Activated CD8-positive, alpha-beta memory T cell treated with anti-CD3 and anti-CD28 coated beads, Interleukin-2, amount 50 U/mL, for 1 hour (primary cell): Measurements from ENCODE around the gene PRSS1.
"Not testable (repeated sequence)": the region's sequence is repeated elsewhere in the genome, so short reads cannot be mapped to it uniquely, and the experiment has no call there.

Source experiments
- DNase-seq: peaks from one replicate; pipeline ENCODE4 v3.0.0-alpha.2; 2020; ENCODE audit errors: extremely low read depth

The PRSS1 gene

GRCh38 chr7:142749218-142749993 lies at the start of gene PRSS1:
Gene PRSS1 (plus strand): TSS chr7:142749472. CDS start chr7:142749485, 13 bp downstream.
- no peak for DNase-seq

- not testable (repeated sequence) for DNase-seq
Observed at GRCh38 chr7:142700935-142701334, 48.3 kb upstream of the PRSS1 start.

- DNase-seq = no peak
Observed at GRCh38 chr7:142703655-142704305, 45.5 kb upstream of the PRSS1 start.

- DNase-seq = not testable (repeated sequence)
Observed at GRCh38 chr7:142708726-142709125, 40.5 kb upstream of the PRSS1 start.

GRCh38 chr7:142709921-142710320 lies 39.4 kb upstream of the PRSS1 start:
- DNase-seq = no peak

GRCh38 chr7:142711196-142711595 lies 38.1 kb upstream of the PRSS1 start:
- DNase-seq = no peak

GRCh38 chr7:142711746-142712616 lies 37.3 kb upstream of the PRSS1 start:
- no peak for DNase-seq

DNA sequence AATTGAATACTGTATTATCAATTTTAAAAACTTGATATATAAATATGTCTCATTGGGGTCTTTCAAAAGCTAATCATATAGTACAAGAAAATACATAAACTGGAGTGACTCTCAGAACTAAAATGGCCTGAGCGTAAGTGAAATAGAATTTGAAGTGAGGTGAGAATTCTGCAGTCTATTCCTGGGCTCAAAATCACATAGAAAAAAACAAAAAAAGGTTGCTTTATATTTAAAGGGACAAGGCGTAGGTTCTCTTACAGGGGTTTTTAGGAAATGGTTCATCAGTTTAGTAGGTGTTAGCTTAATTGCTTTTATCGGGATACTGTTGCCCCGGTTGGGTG lies 36.7 kb upstream of the PRSS1 start:
- no peak for DNase-seq

DNA sequence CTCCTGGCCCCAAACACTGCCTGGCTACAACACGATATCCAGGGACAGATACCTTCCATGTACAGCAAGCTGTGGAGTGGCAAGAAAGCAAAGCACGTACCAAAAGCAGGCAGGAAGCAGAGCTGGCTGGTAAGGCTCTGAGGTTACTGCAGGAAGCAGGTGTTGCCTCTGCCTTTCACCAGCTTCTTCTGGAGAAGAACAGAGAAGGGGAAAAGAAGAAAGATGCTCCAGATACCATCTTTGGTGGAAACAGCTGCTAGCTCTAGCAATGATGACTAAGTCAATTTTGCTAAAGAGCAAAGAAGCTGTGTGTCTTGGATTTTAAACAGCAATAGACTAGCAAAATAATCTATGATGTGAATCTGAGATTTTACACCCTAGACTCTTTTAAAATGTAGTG lies 34.9 kb upstream of the PRSS1 start:
- no peak for DNase-seq

- DNase-seq = no peak
Observed at GRCh38 chr7:142716596-142716995, 32.7 kb upstream of the PRSS1 start.

DNA sequence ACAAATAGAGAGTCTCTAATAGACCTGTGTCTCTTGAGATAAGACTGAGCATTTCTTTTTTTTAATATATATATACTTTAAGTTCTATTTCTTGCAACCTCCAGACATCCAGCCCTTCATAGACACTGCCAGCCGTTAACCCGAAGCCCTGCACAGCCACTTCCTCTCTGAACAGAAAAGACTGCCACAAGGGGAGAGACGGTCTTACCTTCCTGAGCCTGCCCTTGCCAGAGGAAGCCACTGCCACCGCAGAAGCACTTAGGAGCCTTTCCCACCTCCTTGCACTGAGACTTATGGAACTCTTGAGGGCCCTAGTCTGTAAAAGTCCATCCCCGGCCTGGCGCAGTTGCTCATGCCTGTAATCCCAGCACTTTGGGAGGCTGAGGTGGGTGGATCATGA lies 31.8 kb upstream of the PRSS1 start:
- DNase-seq = no peak

- no peak for DNase-seq
Observed at GRCh38 chr7:142718313-142718712, 31.0 kb upstream of the PRSS1 start.

DNA sequence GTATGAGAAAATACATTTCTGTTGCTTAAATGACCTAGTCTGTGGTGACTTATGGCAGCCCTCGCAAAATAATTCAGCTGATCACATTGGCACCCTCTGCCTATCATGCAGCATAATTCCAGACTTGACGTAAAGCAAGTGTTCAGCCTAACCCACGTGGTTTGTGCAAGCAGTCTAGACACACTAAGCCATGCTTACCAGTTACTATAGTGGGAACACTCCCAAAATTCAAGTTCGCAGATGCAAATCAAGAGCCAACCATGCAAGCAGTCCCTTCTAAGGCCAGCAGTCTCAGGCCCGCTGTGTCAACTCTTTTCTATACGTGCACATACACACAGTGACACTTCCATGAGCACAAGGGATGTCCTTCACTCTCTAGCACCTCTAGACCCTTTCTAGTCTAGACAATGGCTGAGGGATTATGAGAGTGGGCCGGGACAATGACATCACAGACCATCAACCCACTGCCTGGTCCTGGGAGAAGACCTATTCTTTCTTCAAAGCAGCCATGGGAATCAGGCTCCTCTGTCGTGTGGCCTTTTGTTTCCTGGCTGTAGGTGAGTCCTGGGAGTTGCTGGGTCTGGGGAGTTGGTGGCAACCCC lies 29.0 kb upstream of the PRSS1 start:
- DNase-seq = no peak

DNA sequence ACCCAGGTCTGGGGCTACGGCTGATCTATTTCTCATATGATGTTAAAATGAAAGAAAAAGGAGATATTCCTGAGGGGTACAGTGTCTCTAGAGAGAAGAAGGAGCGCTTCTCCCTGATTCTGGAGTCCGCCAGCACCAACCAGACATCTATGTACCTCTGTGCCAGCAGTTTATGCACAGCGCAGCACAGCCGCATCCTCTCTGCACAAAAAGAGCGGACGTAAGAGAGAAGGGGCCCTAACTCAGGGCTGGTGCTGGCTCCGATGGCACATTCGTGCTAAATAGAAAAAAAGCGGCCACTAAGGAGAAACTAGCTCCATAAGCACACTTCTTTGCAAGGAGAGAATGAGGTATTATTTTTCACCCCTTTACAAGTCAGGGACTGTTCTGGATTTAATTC lies 28.3 kb upstream of the PRSS1 start:
- DNase-seq = no peak

DNA sequence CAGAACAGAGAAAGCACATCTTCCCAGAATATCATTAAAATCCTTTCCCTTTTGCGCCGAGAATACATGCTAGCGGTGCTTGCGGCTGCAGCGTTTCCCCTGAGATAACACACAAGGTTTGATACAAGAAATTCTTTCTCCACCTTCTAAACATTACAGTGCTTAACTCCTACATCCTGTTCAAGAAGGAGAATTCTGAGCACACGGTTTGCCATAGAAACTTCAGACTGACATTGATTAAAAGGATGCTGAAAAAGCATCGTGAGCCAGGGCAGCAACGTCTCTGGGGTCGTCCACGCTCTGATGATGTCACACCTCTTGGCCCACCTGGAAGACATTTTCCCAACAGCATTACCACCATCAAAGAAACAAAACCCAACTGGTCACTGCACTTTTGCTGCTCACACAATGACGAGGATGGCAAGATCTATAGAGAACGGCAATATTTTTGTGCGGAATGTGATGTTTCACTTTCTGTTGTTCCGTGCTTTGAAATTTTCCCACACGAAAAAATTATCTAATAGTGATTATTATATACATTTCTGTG lies 27.0 kb upstream of the PRSS1 start:
- no peak for DNase-seq

GRCh38 chr7:142733271-142733670 lies 16.0 kb upstream of the PRSS1 start:
- DNase-seq = no peak

DNA sequence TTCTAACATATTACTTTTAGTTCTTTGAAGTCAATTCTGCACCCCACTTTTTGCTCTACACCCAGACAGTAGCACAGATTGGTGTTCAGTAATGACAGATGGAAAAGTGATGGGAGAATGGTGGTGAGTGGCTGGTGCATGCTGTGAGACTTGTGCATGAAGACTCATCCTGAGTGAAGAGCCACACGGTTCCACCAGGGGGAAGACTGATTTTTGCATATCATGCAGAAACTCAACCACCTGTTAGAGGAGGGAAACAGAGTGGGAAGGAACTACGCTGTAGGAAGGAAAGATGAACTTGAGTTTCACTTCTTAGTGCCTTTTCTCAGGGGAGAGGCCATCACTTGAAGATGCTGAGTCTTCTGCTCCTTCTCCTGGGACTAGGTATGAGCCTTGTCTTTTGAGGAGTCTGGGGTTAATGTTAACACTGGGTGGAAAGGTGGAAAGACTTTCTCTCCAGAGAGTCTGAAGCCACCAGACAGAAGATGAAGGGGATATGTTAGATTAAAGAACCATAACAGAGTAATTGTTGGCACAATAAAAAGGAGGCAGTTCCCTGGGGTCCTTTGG lies 9.3 kb upstream of the PRSS1 start:
- DNase-seq = no peak

DNA sequence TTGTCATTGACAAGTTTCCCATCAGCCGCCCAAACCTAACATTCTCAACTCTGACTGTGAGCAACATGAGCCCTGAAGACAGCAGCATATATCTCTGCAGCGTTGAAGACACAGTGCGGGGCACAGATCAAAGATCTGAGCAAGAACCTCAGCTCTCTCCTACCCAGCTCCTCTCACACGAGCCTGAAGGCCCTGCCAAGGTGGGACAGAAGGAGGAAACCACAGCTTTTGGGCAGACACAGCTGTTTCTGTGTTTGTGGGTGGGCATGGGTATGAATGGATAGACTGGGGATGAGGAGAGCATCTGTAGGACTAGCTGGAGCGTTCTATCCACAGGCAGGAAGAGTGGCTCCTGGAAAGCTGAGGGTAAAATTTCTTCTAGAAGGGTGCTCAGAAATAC lies 8.5 kb upstream of the PRSS1 start:
- DNase-seq = no peak

- not testable (repeated sequence) for DNase-seq
Observed at GRCh38 chr7:142741932-142742331, 7.3 kb upstream of the PRSS1 start.

GRCh38 chr7:142745091-142745635 lies 4.1 kb upstream of the PRSS1 start:
- DNase-seq = no peak

DNA sequence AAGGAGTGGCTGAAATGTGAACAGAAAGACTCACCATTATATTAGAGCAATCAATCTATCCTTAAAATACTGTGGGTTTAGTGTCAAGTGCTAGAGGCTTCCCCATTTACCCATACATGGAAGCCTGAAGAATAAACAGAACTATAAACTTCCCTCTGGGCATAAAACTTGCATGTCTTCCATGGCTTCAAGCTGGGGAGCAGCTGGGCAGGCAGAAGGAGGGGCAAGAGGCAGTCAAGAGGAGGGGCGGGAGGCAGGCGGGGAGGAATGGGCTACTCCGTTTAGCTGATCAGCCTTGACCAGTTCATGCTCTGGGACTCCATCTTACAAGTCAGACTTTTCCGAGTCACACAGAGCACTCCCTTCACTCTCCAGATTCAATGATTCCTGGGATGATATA lies 3.5 kb upstream of the PRSS1 start:
- DNase-seq = no peak
